PC-9 (cell line): ENCODE measurements around the gene DCP1B. TPM values are rescaled to one million over a fixed set of nuclear protein-coding genes. Genes with fewer than 3 reads are reported as not detected.

Experiments used
- BruUV-seq: library from RNA; stranded (reverse); fragments of 400-500 nt; replicated peaks from 2 replicates; lab custom pipeline; 2021; lab: Mats Ljungman, UMichigan
- CTCF ChIA-PET: fragments of 300-600 bp; sonication (Branson Sonifier 250); formaldehyde crosslinking; loops from one replicate; lab custom pipeline; 2022; ENCODE audit warnings: antibody characterized with exemption; lab: Charles Lee
- POLR2A ChIA-PET: fragments of 300-600 bp; sonication (Branson Sonifier 250); formaldehyde crosslinking; loops from one replicate; lab custom pipeline; 2022; ENCODE audit warnings: antibody characterized with exemption; ENCODE audit not compliant: unreplicated experiment; lab: Charles Lee
- DNase-seq, 2 experiments: peaks; one replicate each; pipeline versions ENCODE4 v3.0.0 to v3.0.0-alpha.2; 2015 to 2022; ENCODE audit warnings: mixed read lengths in 1 of 2
- H2AFZ ChIP-seq: fragments of 200-600 bp; sonication (generic); 2 replicates; pipeline ENCODE4 v1.8.1; 2017; ENCODE audit warnings: antibody characterized with exemption
- H3F3A ChIP-seq: fragments of 200-600 bp; sonication (generic); 2 replicates; pipeline ENCODE4 v1.8.1; 2017; ENCODE audit warnings: antibody characterized with exemption, mild to moderate bottlenecking, low read depth; ENCODE audit not compliant: insufficient read depth
- H3K27ac ChIP-seq: fragments of 200-600 bp; sonication (generic); 2 replicates; pipeline ENCODE4 v1.6.1; 2016; ENCODE audit warnings: mixed run types
- H3K27me3 ChIP-seq: fragments of 200-600 bp; sonication (generic); 2 replicates; pipeline ENCODE4 v1.6.1; 2016; ENCODE audit warnings: low read depth, mixed run types; ENCODE audit not compliant: insufficient read depth
- H3K36me3 ChIP-seq: fragments of 200-600 bp; sonication (generic); 2 replicates; pipeline ENCODE4 v1.6.1; 2016; ENCODE audit warnings: low read depth, mixed run types
- H3K4me1 ChIP-seq: fragments of 200-600 bp; sonication (generic); replicated peaks from 2 replicates; pipeline ENCODE4 v1.6.1; 2016; ENCODE audit warnings: mixed run types; ENCODE audit not compliant: insufficient read depth
- H3K4me2 ChIP-seq: fragments of 200-600 bp; sonication (generic); 2 replicates; pipeline ENCODE4 v1.6.1; 2017; ENCODE audit warnings: mixed run types
- H3K4me3 ChIP-seq: fragments of 200-600 bp; sonication (generic); 2 replicates; pipeline ENCODE4 v1.6.1; 2016; ENCODE audit warnings: mixed run types
- H3K79me2 ChIP-seq: fragments of 200-600 bp; sonication (generic); 2 replicates; pipeline ENCODE4 v1.6.1; 2017; ENCODE audit warnings: low read depth, mixed run types
- H3K9me2 ChIP-seq: fragments of 200-600 bp; sonication (generic); 2 replicates; pipeline ENCODE4 v1.8.1; 2017; ENCODE audit warnings: mild to moderate bottlenecking; ENCODE audit not compliant: insufficient read depth
- H3K9me3 ChIP-seq: fragments of 200-600 bp; sonication (generic); 2 replicates; pipeline ENCODE4 v1.8.1; 2016; ENCODE audit warnings: low read depth; ENCODE audit not compliant: insufficient read depth
- H4K20me1 ChIP-seq: fragments of 200-600 bp; sonication (generic); 2 replicates; pipeline ENCODE4 v1.8.1; 2017; ENCODE audit not compliant: insufficient read depth
- CTCF ChIP-seq: fragments of 200-600 bp; sonication (generic); conservative IDR thresholded peaks from 2 replicates; pipeline ENCODE4 v1.6.1; 2017; ENCODE audit warnings: mixed run types, antibody characterized with exemption, mild to moderate bottlenecking, moderate library complexity
- EZH2 ChIP-seq: fragments of 200-600 bp; sonication (generic); IDR thresholded peaks from 2 replicates; pipeline ENCODE4 v1.8.0; 2017; ENCODE audit warnings: antibody characterized with exemption, low read depth
- intact Hi-C: fragments of 100-400 bp; cut with micrococcal nuclease; formaldehyde crosslinking; loops from one replicate; pipeline ENCODE4 v1.10.0; 2022; ENCODE audit not compliant: unreplicated experiment
- total RNA-seq: library from RNA; stranded (reverse); gene quantifications from 2 replicates; pipeline ENCODE4 v1.2.3, GENCODE V29; 2021

The DCP1B gene
- total RNA-seq, 1 experiment from 2014 or later: 6.8 TPM

GRCh38 chr12:1974812-1975211 lies 29.4 kb downstream of the DCP1B start:
- Histone ChIP-seq H3K4me3 (no peak overlapping the region), H3K4me2 (no peak overlapping the region), H3K27ac (no peak overlapping the region), H3K4me1 (no peaks in the 10 kb centered on the region), H3F3A (no peaks in the 10 kb centered on the region), H3K27me3 (no peaks in the 10 kb centered on the region), H3K9me2 (no peaks in the 10 kb centered on the region), H4K20me1 (no peaks in the 10 kb centered on the region), H2AFZ (no peak overlapping the region), H3K79me2 (no peaks in the 10 kb centered on the region), H3K9me3 (no peaks in the 10 kb centered on the region), H3K36me3 (no peaks in the 10 kb centered on the region)
- intact Hi-C loops: no loop called here
- DNase-seq: no peak
- ChIA-PET POLR2A (no interaction called here), CTCF (no interaction called here)
- no TSS peak for BruUV-seq
- no peak for TF ChIP-seq EZH2
- no peak for TF ChIP-seq CTCF

- Histone ChIP-seq H3K79me2 (no peaks in the 10 kb centered on the region), H3K4me3 (no peak overlapping the region), H3K9me3 (no peaks in the 10 kb centered on the region), H3K27ac (no peak overlapping the region), H3K36me3 (no peaks in the 10 kb centered on the region), H4K20me1 (no peaks in the 10 kb centered on the region), H2AFZ (no peak overlapping the region), H3F3A (no peaks in the 10 kb centered on the region), H3K27me3 (no peaks in the 10 kb centered on the region), H3K9me2 (no peaks in the 10 kb centered on the region), H3K4me1 (no peaks in the 10 kb centered on the region), H3K4me2 (no peak overlapping the region)
- no TSS peak for BruUV-seq
- DNase-seq: no peak
- POLR2A ChIA-PET: no interaction called here
- no peak for TF ChIP-seq CTCF
- no peak for TF ChIP-seq EZH2
- intact Hi-C loops: no loop called here
- CTCF ChIA-PET: no interaction called here
Observed at GRCh38 chr12:1972856-1973317, 31.4 kb downstream of the DCP1B start.

- Histone ChIP-seq H3K79me2 (no peaks in the 10 kb centered on the region), H3K4me3 (no peak overlapping the region), H2AFZ (no peak overlapping the region), H3K9me3 (no peaks in the 10 kb centered on the region), H3K4me2 (no peak overlapping the region), H3K27ac (no peak overlapping the region), H3K4me1 (no peaks in the 10 kb centered on the region), H3F3A (no peaks in the 10 kb centered on the region), H4K20me1 (no peaks in the 10 kb centered on the region), H3K9me2 (no peaks in the 10 kb centered on the region), H3K36me3 (no peaks in the 10 kb centered on the region), H3K27me3 (no peaks in the 10 kb centered on the region)
- intact Hi-C loops: no loop called here
- DNase-seq: no peak
- BruUV-seq: no TSS peak
- CTCF ChIA-PET: no interaction called here
- POLR2A ChIA-PET: no interaction called here
- TF ChIP-seq CTCF (no peak), EZH2 (no peak)
Observed at GRCh38 chr12:1972260-1972659, 32.0 kb downstream of the DCP1B start.
